H9 (cell line): ENCODE measurements around the gene GSG1L. TPM values are rescaled to one million over a fixed set of nuclear protein-coding genes. Genes with fewer than 3 reads are reported as not detected.

Source experiments
- DNase-seq: peaks from one replicate; pipeline ENCODE4 v3.0.0-alpha.2; 2017
- H2AFZ ChIP-seq: one replicate; pipeline ENCODE4 v1.6.1; 2013; ENCODE audit warnings: mild to moderate bottlenecking, low read length, control low read depth, moderate library complexity
- H2AK5ac ChIP-seq: 2 replicates; pipeline ENCODE4 v1.6.1; 2013; ENCODE audit warnings: low read length, control low read depth, mixed read lengths; ENCODE audit not compliant: insufficient read length
- H2BK120ac ChIP-seq: one replicate; pipeline ENCODE4 v1.6.1; 2013; ENCODE audit warnings: low read depth, mild to moderate bottlenecking, low read length, control low read depth, inconsistent platforms; ENCODE audit not compliant: poor library complexity, severe bottlenecking
- H2BK12ac ChIP-seq: 2 replicates; pipeline ENCODE4 v1.6.1; 2013; ENCODE audit warnings: low read length, control low read depth, mixed read lengths, low read depth; ENCODE audit not compliant: insufficient read length
- H2BK15ac ChIP-seq: 2 replicates; pipeline ENCODE4 v1.6.1; 2013; ENCODE audit warnings: low read depth, low read length, control low read depth
- H2BK20ac ChIP-seq: one replicate; pipeline ENCODE4 v1.6.1; 2013; ENCODE audit warnings: low read depth, mild to moderate bottlenecking, low read length, control low read depth, inconsistent platforms; ENCODE audit not compliant: poor library complexity, severe bottlenecking
- H2BK5ac ChIP-seq: 2 replicates; pipeline ENCODE4 v1.6.1; 2013; ENCODE audit warnings: low read length, control low read depth, mixed read lengths; ENCODE audit not compliant: insufficient read length
- H3K14ac ChIP-seq: 2 replicates; pipeline ENCODE4 v1.6.1; 2013; ENCODE audit warnings: low read length, control low read depth; ENCODE audit not compliant: insufficient read depth
- H3K18ac ChIP-seq: 2 replicates; pipeline ENCODE4 v1.6.1; 2013; ENCODE audit warnings: low read depth, mild to moderate bottlenecking, mixed read lengths, low read length, control low read depth; ENCODE audit not compliant: insufficient read length
- H3K23ac ChIP-seq: 2 replicates; pipeline ENCODE4 v1.6.1; 2013; ENCODE audit warnings: low read length, control low read depth, mixed read lengths, low read depth; ENCODE audit not compliant: insufficient read length
- H3K23me2 ChIP-seq: 2 replicates; pipeline ENCODE4 v1.6.1; 2013; ENCODE audit warnings: low read depth, mild to moderate bottlenecking, mixed read lengths, low read length, control low read depth; ENCODE audit not compliant: insufficient read length, poor library complexity, severe bottlenecking
- H3K27ac ChIP-seq: 2 replicates; pipeline ENCODE4 v1.5.1; 2013; ENCODE audit warnings: low read length, control low read depth, mixed read lengths, low read depth; ENCODE audit not compliant: insufficient read length
- H3K27me3 ChIP-seq: 2 replicates; pipeline ENCODE4 v1.6.1; 2013; ENCODE audit warnings: low read length, control low read depth, inconsistent platforms; ENCODE audit not compliant: insufficient read depth
- H3K4ac ChIP-seq: 2 replicates; pipeline ENCODE4 v1.6.1; 2013; ENCODE audit warnings: low read depth, mild to moderate bottlenecking, control low read depth, inconsistent platforms, low read length, moderate library complexity
- H3K4me1 ChIP-seq: 2 replicates; pipeline ENCODE4 v1.6.1; 2013; ENCODE audit warnings: low read length, control low read depth, inconsistent platforms; ENCODE audit not compliant: insufficient read depth
- H3K4me2 ChIP-seq: 2 replicates; pipeline ENCODE4 v1.6.1; 2013; ENCODE audit warnings: low read length, control low read depth, mixed read lengths; ENCODE audit not compliant: insufficient read length, insufficient read depth
- H3K56ac ChIP-seq: 2 replicates; pipeline ENCODE4 v1.6.1; 2013; ENCODE audit warnings: low read depth, mild to moderate bottlenecking, mixed read lengths, low read length, control low read depth; ENCODE audit not compliant: insufficient read length
- H3K79me1 ChIP-seq: 2 replicates; pipeline ENCODE4 v1.6.1; 2013; ENCODE audit warnings: low read depth, mild to moderate bottlenecking, moderate library complexity, low read length, control low read depth, inconsistent platforms; ENCODE audit not compliant: insufficient read depth, poor library complexity, severe bottlenecking
- H3K79me2 ChIP-seq: 2 replicates; pipeline ENCODE4 v1.6.1; 2013; ENCODE audit warnings: low read length, control low read depth, inconsistent platforms; ENCODE audit not compliant: insufficient read depth
- H3K9ac ChIP-seq: 2 replicates; pipeline ENCODE4 v1.6.1; 2013; ENCODE audit warnings: low read length, control low read depth, mixed read lengths; ENCODE audit not compliant: insufficient read length; ENCODE audit errors: extremely low read depth
- H3K9me3 ChIP-seq: one replicate; pipeline ENCODE4 v1.6.1; 2013; ENCODE audit warnings: low read depth, low read length, inconsistent platforms; ENCODE audit not compliant: control insufficient read depth
- H3T11ph ChIP-seq: one replicate; pipeline ENCODE4 v1.6.1; 2013; ENCODE audit warnings: mild to moderate bottlenecking, low read length, control low read depth, inconsistent platforms
- H4K20me1 ChIP-seq: one replicate; pipeline ENCODE4 v1.6.1; 2013; ENCODE audit not compliant: control insufficient read depth, insufficient read length, insufficient read depth
- H4K5ac ChIP-seq: 2 replicates; pipeline ENCODE4 v1.6.1; 2013; ENCODE audit warnings: low read depth, mild to moderate bottlenecking, mixed read lengths, low read length, control low read depth; ENCODE audit not compliant: insufficient read length
- H4K8ac ChIP-seq: replicated peaks from 2 replicates; pipeline ENCODE4 v1.6.1; 2013; ENCODE audit warnings: low read length, control low read depth, mixed read lengths, low read depth; ENCODE audit not compliant: insufficient read length
- H4K91ac ChIP-seq: 2 replicates; pipeline ENCODE4 v1.6.1; 2013; ENCODE audit warnings: low read depth, mild to moderate bottlenecking, moderate library complexity, mixed read lengths, low read length, control low read depth; ENCODE audit not compliant: insufficient read length
- H3K27ac Mint-ChIP-seq, 3 experiments: 2 replicates in 2 of 3; 3 replicates in 1 of 3; pipeline ENCODE4 v1.8.0; 2020 to 2021; ENCODE audit warnings: mixed read lengths in 3 of 3, mild to moderate bottlenecking in 1 of 3, moderate library complexity in 1 of 3
- H3K27me3 Mint-ChIP-seq: 2 replicates; pipeline ENCODE4 v1.8.0; 2021; ENCODE audit warnings: low read depth, mild to moderate bottlenecking, moderate library complexity, mixed read lengths
- H3K36me3 Mint-ChIP-seq, 3 experiments: 2 replicates in 2 of 3; 3 replicates in 1 of 3; pipeline ENCODE4 v1.8.0; 2020 to 2021; ENCODE audit warnings: low read depth in 3 of 3, mixed read lengths in 3 of 3; ENCODE audit not compliant: insufficient read depth in 1 of 3
- H3K4me1 Mint-ChIP-seq, 2 experiments: 2 replicates each; pipeline ENCODE4 v1.8.0; 2020; ENCODE audit warnings: mixed read lengths in 2 of 2
- H3K4me3 Mint-ChIP-seq, 2 experiments: 2 replicates in 1 of 2; 3 replicates in 1 of 2; pipeline ENCODE4 v1.8.0; 2020 to 2021; ENCODE audit warnings: mild to moderate bottlenecking in 2 of 2, mixed read lengths in 2 of 2, moderate library complexity in 1 of 2
- H3K9me3 Mint-ChIP-seq, 2 experiments: 2 replicates in 1 of 2; 3 replicates in 1 of 2; pipeline ENCODE4 v1.8.0; 2020; ENCODE audit warnings: mild to moderate bottlenecking in 2 of 2, mixed read lengths in 2 of 2, moderate library complexity in 1 of 2
- WGBS: extraction: QIAGEN DNeasy Blood & Tissue Kit; methylation state at CpG from one replicate; pipeline ENCODE4 v1.1.7; 2013; ENCODE audit warnings: missing lambda C conversion rate, low lambda C conversion rate, mixed read lengths; ENCODE audit not compliant: insufficient read length; ENCODE audit errors: extremely low coverage; 5-methylcytosine and 5-hydroxymethylcytosine counted together
- total RNA-seq: library from RNA; stranded (reverse); gene quantifications from 2 replicates; pipeline ENCODE4 v1.2.1, GENCODE V29; 2021
- TF ChIP-seq, protein P1 (sequence below): fragments of 200-600 bp; sonication (generic); conservative IDR thresholded peaks from 3 replicates; pipeline ENCODE4 v1.8.0; 2021; ENCODE audit warnings: antibody characterized with exemption, mild to moderate bottlenecking

GSG1L gene
- total RNA-seq, 1 experiment from 2014 or later: 0.35 TPM

- Histone ChIP-seq H3K18ac (peak overlapping the region; percentile 7), H2BK5ac (no peak overlapping the region), H3K23me2 (no peaks in the 10 kb centered on the region), H3K79me1 (no peaks in the 10 kb centered on the region), H2BK15ac (no peak overlapping the region), H3K14ac (no peak overlapping the region), H3K4me1 (no peaks in the 10 kb centered on the region), H2BK12ac (no peak overlapping the region), H3K4ac (no peak overlapping the region), H2AFZ (no peak overlapping the region), H3K4me2 (no peak overlapping the region), H3K9ac (no peak overlapping the region), H3K23ac (no peak overlapping the region), H3K27me3 (no peaks in the 10 kb centered on the region), H4K5ac (no peak overlapping the region), H3K79me2 (no peaks in the 10 kb centered on the region), H3K9me3 (no peaks in the 10 kb centered on the region), H3K56ac (no peak overlapping the region), H4K8ac (no peak overlapping the region), H2BK20ac (no peak overlapping the region), H2BK120ac (no peak overlapping the region), H3K27ac (no peak overlapping the region), H3T11ph (no peak overlapping the region), H2AK5ac (no peak overlapping the region), H4K20me1 (no peaks in the 10 kb centered on the region), H4K91ac (no peak overlapping the region)
- Mint-ChIP-seq H3K4me3 (no peak overlapping the region), H3K9me3 (peaks cover 9 to 12% of the 10 kb centered on the region in 2 experiments; a peak in 3 of 5 replicates), H3K27me3 (no peaks in the 10 kb centered on the region; the same call in 1 of the 2 replicates), H3K27ac (peak overlapping the region in 1 of 3 experiments; percentile 76; a peak in 1 of 7 replicates), H3K4me1 (peaks cover 5% of the 10 kb centered on the region in 2 experiments), H3K36me3 (peaks cover 18 to 22% (median 19%) of the 10 kb centered on the region in 3 experiments; a peak in 6 of 7 replicates)
- WGBS: no CpG with 5 or more reads among the region's 21 CpGs
- no peak for DNase-seq
- TF ChIP-seq, protein P1, sequence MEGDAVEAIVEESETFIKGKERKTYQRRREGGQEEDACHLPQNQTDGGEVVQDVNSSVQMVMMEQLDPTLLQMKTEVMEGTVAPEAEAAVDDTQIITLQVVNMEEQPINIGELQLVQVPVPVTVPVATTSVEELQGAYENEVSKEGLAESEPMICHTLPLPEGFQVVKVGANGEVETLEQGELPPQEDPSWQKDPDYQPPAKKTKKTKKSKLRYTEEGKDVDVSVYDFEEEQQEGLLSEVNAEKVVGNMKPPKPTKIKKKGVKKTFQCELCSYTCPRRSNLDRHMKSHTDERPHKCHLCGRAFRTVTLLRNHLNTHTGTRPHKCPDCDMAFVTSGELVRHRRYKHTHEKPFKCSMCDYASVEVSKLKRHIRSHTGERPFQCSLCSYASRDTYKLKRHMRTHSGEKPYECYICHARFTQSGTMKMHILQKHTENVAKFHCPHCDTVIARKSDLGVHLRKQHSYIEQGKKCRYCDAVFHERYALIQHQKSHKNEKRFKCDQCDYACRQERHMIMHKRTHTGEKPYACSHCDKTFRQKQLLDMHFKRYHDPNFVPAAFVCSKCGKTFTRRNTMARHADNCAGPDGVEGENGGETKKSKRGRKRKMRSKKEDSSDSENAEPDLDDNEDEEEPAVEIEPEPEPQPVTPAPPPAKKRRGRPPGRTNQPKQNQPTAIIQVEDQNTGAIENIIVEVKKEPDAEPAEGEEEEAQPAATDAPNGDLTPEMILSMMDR: no peak
Observed at GRCh38 chr16:27766236-27766925, 297.1 kb downstream of the GSG1L start.
